Esophagus muscularis mucosa (tissue), 4 donors: Measurements from ENCODE around the gene TECR. TPM values are rescaled to one million over a fixed set of nuclear protein-coding genes. Genes with fewer than 3 reads are reported as not detected.

ENCODE experiments used
- DNase-seq: peaks from one replicate; pipeline ENCODE4 v3.0.0-alpha.2; 2017; ENCODE audit errors: extremely low spot score
- H3K27ac ChIP-seq, 4 donors: fragments of 200-600 bp; sonication (generic); replicated peaks in 1 of 4; 1 replicate in 3 of 4; 2 replicates in 1 of 4; pipeline ENCODE4 v1.5.1; 2016 to 2019; ENCODE audit warnings: mild to moderate bottlenecking in 1 of 4
- H3K27me3 ChIP-seq, 4 donors: fragments of 200-600 bp; sonication (generic); one replicate each; pipeline versions ENCODE4 v1.5.1 to v1.6.0; 2016 to 2019
- H3K36me3 ChIP-seq, 4 donors: fragments of 200-600 bp; sonication (generic); one replicate each; pipeline ENCODE4 v1.5.1; 2016 to 2019
- H3K4me1 ChIP-seq, 4 donors: fragments of 200-600 bp; sonication (generic); one replicate each; pipeline ENCODE4 v1.5.1; 2016 to 2019
- H3K4me3 ChIP-seq, 4 donors: fragments of 200-600 bp; sonication (generic); 1 replicate in 2 of 4; 2 replicates in 2 of 4; pipeline ENCODE4 v1.5.1; 2016 to 2019; ENCODE audit warnings: mild to moderate bottlenecking in 4 of 4, moderate library complexity in 1 of 4
- H3K9me3 ChIP-seq, 4 donors: fragments of 200-600 bp; sonication (generic); 1 replicate in 3 of 4; 2 replicates in 1 of 4; pipeline ENCODE4 v1.5.1; 2016 to 2019
- EP300 ChIP-seq: sonication (generic); formaldehyde crosslinking; IDR thresholded peaks from one replicate; pipeline ENCODE4 v1.6.1; 2017; ENCODE audit warnings: antibody characterized with exemption
- POLR2A ChIP-seq: fragments of 450-650 bp; IDR thresholded peaks from one replicate; pipeline ENCODE4 v1.6.1; 2017; ENCODE audit warnings: antibody characterized with exemption, moderate library complexity, mild to moderate bottlenecking, low read depth
- POLR2AphosphoS5 ChIP-seq, 2 donors: sonication (generic); formaldehyde crosslinking; IDR thresholded peaks; one replicate each; pipeline ENCODE4 v1.6.1; 2017; ENCODE audit warnings: antibody characterized with exemption in 2 of 2
- WGBS: methylation state at CpG from one replicate; pipeline ENCODE4 v1.1.5; 2018; 5-methylcytosine and 5-hydroxymethylcytosine counted together
- intact Hi-C: fragments of 100-400 bp; cut with DNase I; formaldehyde crosslinking; loops from one replicate; pipeline ENCODE4 v1.15.1; 2023
- total RNA-seq, 4 donors: library from RNA; depleted of rRNA; stranded (reverse); fragments of >200 nt; gene quantifications; one replicate each; pipeline versions ENCODE4 v1.1.0 to v1.2.1, GENCODE V29; 2016
- TF ChIP-seq, protein P1 (sequence below), 3 experiments: fragments of 200-600 bp in 2 of 3; fragments of 450-650 bp in 1 of 3; sonication (generic) in 2 of 3; IDR thresholded peaks; one replicate each; pipeline ENCODE4 v1.5.1; 2017 to 2019; ENCODE audit warnings: antibody characterized with exemption in 3 of 3, mild to moderate bottlenecking in 2 of 3, moderate library complexity in 1 of 3

TECR gene
- total RNA-seq, 4 donors from 2014 or later: 18.7 to 32.7 (median 25.7) TPM

DNA sequence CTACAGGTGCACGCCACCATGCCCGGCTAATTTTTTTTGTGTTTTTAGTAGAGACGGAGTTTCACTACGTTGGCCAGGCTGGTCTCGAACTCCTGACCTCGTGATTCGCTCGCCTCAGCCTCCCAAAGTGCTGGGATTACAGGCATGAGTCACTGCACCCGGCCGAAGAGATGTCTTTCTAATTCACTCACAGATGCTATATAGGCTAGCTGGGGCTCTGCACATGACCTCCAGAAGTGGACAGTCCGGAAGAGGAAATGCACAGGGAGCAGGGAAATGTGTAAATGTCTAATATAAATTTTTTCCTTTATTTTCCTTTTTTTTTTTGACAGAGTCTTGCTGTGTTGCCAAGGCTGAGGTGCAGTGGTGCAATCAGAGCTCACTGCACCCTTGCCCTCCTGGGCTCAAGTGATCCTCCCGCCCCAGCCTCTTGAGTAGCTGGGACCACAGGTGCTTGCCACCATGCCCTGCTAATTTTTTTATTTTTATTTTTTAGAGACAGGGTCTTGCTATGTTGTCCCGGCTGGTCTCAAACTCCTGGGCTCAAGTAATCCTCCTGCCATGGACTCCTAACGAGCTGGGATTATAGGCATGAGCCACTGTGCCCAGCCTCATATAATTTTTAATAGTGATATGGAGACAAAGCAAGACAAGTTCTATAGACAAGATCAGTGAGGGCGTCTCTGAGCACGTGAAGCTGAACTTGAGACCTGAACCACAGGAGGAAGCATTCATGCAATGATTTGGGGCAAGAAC lies 41.8 kb upstream of the TECR start:
- H3K9me3 ChIP-seq: no peaks in the 10 kb centered on the region
- intact Hi-C loops: no loop called here
- DNase-seq: no peak

DNA sequence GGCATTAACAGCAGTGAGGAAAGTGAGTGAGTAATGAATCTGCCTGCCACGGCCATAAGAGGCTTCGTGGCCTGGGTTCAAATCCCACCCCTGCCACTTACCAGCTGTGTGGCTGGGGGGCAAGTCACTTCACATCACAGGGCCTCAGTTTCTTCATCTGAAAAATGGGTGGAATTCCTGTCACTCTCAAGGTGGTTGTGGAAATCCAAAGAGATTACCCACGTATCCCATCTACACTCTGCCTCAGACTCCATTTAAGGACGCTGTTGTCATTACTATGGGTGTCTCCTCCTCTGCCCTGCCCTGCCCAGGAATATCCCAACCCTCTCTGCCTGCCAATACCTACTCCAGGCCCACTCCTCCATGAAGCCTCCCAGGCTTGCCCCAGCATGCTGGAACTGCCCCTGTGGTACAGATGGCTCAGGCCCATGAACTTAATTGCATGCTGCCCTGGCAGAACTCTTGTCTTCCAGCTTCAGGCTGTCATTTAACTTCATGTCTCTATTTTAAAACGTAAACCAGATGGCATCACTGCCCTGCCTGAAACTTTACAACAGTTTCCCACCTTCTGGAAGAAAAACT lies 36.5 kb upstream of the TECR start:
- no peak overlapping the region for H3K27ac ChIP-seq
- intact Hi-C loops: no loop called here
- H3K4me3 ChIP-seq: no peak overlapping the region
- no peak for DNase-seq
- 79% methylated on average over 5 of the region's 5 CpGs for WGBS
- H3K4me1 ChIP-seq: peaks cover 25 to 51% (median 37%) of the 10 kb centered on the region in 4 donors
- peaks cover 5 to 50% (median 41%) of the 10 kb centered on the region in 4 donors for H3K36me3 ChIP-seq
- no peak for TF ChIP-seq POLR2A
- TF ChIP-seq EP300: no peak
- TF ChIP-seq POLR2AphosphoS5 (IDR thresholded peaks at IDR 0.05): no peak
- TF ChIP-seq, protein P1, sequence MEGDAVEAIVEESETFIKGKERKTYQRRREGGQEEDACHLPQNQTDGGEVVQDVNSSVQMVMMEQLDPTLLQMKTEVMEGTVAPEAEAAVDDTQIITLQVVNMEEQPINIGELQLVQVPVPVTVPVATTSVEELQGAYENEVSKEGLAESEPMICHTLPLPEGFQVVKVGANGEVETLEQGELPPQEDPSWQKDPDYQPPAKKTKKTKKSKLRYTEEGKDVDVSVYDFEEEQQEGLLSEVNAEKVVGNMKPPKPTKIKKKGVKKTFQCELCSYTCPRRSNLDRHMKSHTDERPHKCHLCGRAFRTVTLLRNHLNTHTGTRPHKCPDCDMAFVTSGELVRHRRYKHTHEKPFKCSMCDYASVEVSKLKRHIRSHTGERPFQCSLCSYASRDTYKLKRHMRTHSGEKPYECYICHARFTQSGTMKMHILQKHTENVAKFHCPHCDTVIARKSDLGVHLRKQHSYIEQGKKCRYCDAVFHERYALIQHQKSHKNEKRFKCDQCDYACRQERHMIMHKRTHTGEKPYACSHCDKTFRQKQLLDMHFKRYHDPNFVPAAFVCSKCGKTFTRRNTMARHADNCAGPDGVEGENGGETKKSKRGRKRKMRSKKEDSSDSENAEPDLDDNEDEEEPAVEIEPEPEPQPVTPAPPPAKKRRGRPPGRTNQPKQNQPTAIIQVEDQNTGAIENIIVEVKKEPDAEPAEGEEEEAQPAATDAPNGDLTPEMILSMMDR (IDR thresholded peaks at IDR 0.05): no peak
- no peaks in the 10 kb centered on the region for H3K9me3 ChIP-seq
- no peaks in the 10 kb centered on the region for H3K27me3 ChIP-seq

More for the DNA sequence above, 41.8 kb upstream of the TECR start:
- peaks cover 10 to 89% (median 60%) of the 10 kb centered on the region in 4 donors for H3K36me3 ChIP-seq
- peaks cover 0 to 5% (median 1%) of the 10 kb centered on the region in 4 donors for H3K4me1 ChIP-seq
- no peak overlapping the region for H3K4me3 ChIP-seq
- no peak overlapping the region for H3K27ac ChIP-seq
- 92% methylated on average over 14 of the region's 16 CpGs for WGBS
- H3K27me3 ChIP-seq: no peaks in the 10 kb centered on the region
- TF ChIP-seq, protein P1 (IDR thresholded peaks at IDR 0.05): no peak
- TF ChIP-seq POLR2A: no peak
- TF ChIP-seq EP300: no peak
- TF ChIP-seq POLR2AphosphoS5 (IDR thresholded peaks at IDR 0.05): no peak

DNA sequence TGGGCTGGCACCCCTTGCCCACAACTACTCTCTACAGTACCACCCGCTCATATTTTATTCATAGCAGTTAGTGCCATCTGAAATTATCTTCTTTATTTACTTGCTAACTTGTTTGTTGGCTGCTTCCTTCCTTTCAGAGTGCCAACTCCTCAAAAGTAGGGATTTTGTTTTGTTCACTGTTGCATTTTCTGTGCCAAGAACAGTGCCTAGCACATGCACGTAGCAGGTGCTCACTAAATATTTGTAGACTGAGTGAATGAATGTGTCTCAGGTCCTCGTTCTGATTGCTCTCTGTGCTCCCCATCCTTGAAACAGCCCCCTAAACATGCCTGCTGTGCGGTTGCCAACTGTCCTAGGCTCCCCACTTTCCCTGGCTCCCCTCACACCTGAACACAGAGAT lies 35.0 kb upstream of the TECR start:
- H3K27ac ChIP-seq: peak overlapping the region; percentile 26 to 85 (median 82)
- H3K9me3 ChIP-seq: no peaks in the 10 kb centered on the region
- H3K36me3 ChIP-seq: peaks cover 5 to 34% (median 27%) of the 10 kb centered on the region in 4 donors
- TF ChIP-seq POLR2AphosphoS5 (IDR thresholded peaks at IDR 0.05) (no peak), EP300 (no peak), POLR2A (no peak)
- TF ChIP-seq, protein P1 (IDR thresholded peaks at IDR 0.05): no peak
- peak overlapping the region; percentile 83 to 92 (median 84) for H3K4me3 ChIP-seq
- peaks cover 25 to 51% (median 42%) of the 10 kb centered on the region in 4 donors for H3K4me1 ChIP-seq
- no peaks in the 10 kb centered on the region for H3K27me3 ChIP-seq
- intact Hi-C loops: no loop called here
- WGBS: 84% methylated on average over 4 of the region's 4 CpGs
- no peak for DNase-seq

DNA sequence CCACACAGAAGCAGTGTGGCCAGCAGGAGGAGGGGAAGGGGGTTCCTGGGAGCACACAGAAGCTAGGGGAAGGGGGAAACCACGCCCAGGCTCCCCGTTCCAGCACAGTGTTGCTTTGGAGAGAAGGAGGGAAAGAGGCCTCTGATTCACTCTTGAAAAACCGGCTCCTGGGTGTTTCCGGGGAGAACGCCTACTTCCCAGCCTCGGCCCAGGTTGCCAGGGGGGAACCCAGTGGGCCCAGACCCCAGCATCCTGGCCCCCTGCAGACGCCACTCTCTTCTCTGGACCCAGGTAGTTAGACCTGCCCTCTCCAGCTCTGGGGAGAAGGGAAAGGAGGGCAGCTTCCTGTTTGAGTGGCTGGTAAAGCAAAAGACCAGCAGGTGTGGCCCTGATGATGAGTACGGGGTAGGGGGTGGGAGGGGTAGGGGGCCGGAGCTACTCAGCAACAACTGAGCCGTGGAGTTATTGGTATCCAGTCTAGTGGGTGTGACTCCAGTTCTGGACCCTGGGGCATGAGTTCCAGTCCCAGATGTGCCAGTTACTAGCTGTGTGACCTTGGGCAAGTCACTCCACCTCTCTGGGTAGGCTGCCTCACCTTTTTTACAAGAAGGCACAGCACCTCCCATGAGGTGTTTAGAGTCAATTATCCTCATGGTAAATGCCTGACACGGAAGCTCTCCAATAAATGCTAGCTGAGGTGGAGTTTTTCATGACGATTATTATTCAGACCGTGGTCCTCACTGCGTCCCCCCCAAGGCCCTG lies 34.3 kb upstream of the TECR start:
- Histone ChIP-seq H3K4me1 (peaks cover 25 to 51% (median 42%) of the 10 kb centered on the region in 4 donors), H3K9me3 (no peaks in the 10 kb centered on the region), H3K27ac (peak overlapping the region; percentile 79 to 85 (median 84)), H3K4me3 (peak overlapping the region; percentile 83 to 92 (median 84)), H3K27me3 (no peaks in the 10 kb centered on the region), H3K36me3 (peaks cover 4 to 27% (median 23%) of the 10 kb centered on the region in 4 donors)
- DNase-seq: no peak
- TF ChIP-seq, protein P1 (IDR thresholded peaks at IDR 0.05): no peak
- TF ChIP-seq POLR2AphosphoS5 (IDR thresholded peaks at IDR 0.05): no peak
- no peak for TF ChIP-seq POLR2A
- WGBS: 19% methylated on average over 9 of the region's 14 CpGs
- intact Hi-C loops: no loop called here
